Body of pancreas (tissue), 4 donors: ENCODE results near the gene GP1BB. TPM values are rescaled to one million over a fixed set of nuclear protein-coding genes. Genes with fewer than 3 reads are reported as not detected.

Experiments
- ATAC-seq: fragments of 150-250 bp; one replicate; pipeline ENCODE4 v1.9.1; 2016
- DNase-seq, 4 donors: peaks; one replicate each; pipeline ENCODE4 v3.0.0-alpha.2; 2019
- H3K27ac ChIP-seq, 4 donors: fragments of 200-600 bp; sonication (generic); 1 replicate in 3 of 4; 2 replicates in 1 of 4; pipeline versions ENCODE4 v1.5.1 to v1.6.1; 2016 to 2019; ENCODE audit warnings: mild to moderate bottlenecking in 1 of 4, mixed read lengths in 1 of 4, moderate library complexity in 1 of 4
- H3K27me3 ChIP-seq, 2 donors: fragments of 200-600 bp; sonication (generic); one replicate each; pipeline ENCODE4 v1.6.0; 2016; ENCODE audit warnings: mild to moderate bottlenecking in 1 of 2
- H3K36me3 ChIP-seq, 2 donors: fragments of 200-600 bp; sonication (generic); replicated peaks in 1 of 2; 2 replicates each; pipeline ENCODE4 v1.5.1; 2016; ENCODE audit warnings: low read depth in 2 of 2; ENCODE audit not compliant: insufficient read depth in 1 of 2
- H3K4me1 ChIP-seq: fragments of 200-600 bp; sonication (generic); one replicate; pipeline ENCODE4 v1.6.0; 2016
- H3K4me3 ChIP-seq, 2 donors: fragments of 200-600 bp; sonication (generic); 1 replicate in 1 of 2; 2 replicates in 1 of 2; pipeline ENCODE4 v1.5.1; 2016 to 2019
- H3K9me3 ChIP-seq, 3 donors: fragments of 200-600 bp; sonication (generic); 1 replicate in 2 of 3; 2 replicates in 1 of 3; pipeline ENCODE4 v1.5.1; 2016
- POLR2A ChIP-seq, 3 donors: fragments of 450-650 bp; IDR thresholded peaks; one replicate each; pipeline ENCODE4 v1.6.1; 2016; ENCODE audit warnings: antibody characterized with exemption in 3 of 3, mild to moderate bottlenecking in 2 of 3
- WGBS, 2 donors: methylation state at CpG; one replicate each; pipeline ENCODE4 v1.1.5; 2017; 5-methylcytosine and 5-hydroxymethylcytosine counted together
- intact Hi-C: fragments of 100-400 bp; cut with DNase I; formaldehyde crosslinking; loops from one replicate; pipeline ENCODE4 v1.15.1; 2023
- total RNA-seq, 2 donors: library from RNA; depleted of rRNA; stranded (reverse); fragments of >200 nt; gene quantifications; one replicate each; pipeline ENCODE4 v1.1.0, GENCODE V29; 2016
- TF ChIP-seq, protein P1 (sequence below), 7 experiments: fragments of 450-650 bp in 4 of 7; fragments of 200-600 bp in 3 of 7; sonication (generic) in 3 of 7; IDR thresholded peaks; one replicate each; pipeline ENCODE4 v1.5.1; 2016 to 2019; ENCODE audit warnings: antibody characterized with exemption in 7 of 7

GP1BB gene
- total RNA-seq, 2 donors from 2014 or later, result 6.2 to 29.7 TPM

DNA sequence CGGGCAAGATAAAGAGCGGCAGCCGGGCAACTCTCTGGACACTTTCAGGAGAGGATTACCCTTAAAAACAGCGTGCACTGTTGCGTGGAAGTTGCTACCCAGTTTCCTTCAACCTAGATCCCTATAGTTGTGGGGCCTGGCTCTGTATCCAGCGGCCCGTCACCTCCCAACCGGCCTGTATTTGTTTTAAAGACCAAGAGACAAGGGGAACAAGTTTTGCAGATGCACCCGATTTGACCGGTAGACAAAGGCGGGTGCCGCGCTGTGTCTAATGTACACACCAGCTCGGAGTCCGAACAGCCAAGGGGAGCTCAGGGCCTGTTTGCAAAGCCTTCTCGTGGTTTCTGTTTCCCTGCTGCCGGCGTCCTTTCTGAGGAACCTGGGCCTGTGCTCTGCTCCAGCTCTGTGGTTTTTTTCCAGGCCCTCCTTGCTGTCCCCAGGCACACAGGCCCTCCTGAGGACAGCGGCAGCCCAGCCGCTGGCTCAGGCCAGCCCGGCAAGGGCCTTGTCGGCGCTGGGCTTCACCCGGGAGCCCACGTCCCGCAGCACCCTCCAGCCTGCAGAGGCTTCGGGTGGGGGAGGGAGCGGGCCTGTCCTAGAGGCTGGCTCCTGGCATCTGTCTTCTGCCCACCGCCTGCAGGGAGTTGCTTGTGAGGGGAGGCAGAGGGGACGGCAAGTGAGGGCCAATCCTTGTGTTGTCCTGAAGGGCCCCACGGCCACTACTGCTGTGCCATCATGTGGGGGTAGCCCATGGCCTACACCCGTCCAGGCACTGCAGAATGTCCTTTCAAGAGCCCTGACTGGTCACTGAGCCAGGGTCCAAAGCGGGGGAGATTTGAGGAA, 38.6 kb downstream of the GP1BB start:
- peaks cover 24% of the 10 kb centered on the region for H3K4me1 ChIP-seq
- H3K27me3 ChIP-seq, result peaks cover 0 to 33% of the 10 kb centered on the region in 2 donors
- intact Hi-C loops, result no loop called here
- WGBS, 2 donors, result 83 to 88% methylated on average over 19 to 33 of the region's 33 CpGs
- no peak overlapping the region for H3K4me3 ChIP-seq
- ATAC-seq (no peak), DNase-seq (no peak)
- no peaks in the 10 kb centered on the region for H3K9me3 ChIP-seq
- no peak for TF ChIP-seq POLR2A (IDR thresholded peaks at IDR 0.05)
- TF ChIP-seq, protein P1, sequence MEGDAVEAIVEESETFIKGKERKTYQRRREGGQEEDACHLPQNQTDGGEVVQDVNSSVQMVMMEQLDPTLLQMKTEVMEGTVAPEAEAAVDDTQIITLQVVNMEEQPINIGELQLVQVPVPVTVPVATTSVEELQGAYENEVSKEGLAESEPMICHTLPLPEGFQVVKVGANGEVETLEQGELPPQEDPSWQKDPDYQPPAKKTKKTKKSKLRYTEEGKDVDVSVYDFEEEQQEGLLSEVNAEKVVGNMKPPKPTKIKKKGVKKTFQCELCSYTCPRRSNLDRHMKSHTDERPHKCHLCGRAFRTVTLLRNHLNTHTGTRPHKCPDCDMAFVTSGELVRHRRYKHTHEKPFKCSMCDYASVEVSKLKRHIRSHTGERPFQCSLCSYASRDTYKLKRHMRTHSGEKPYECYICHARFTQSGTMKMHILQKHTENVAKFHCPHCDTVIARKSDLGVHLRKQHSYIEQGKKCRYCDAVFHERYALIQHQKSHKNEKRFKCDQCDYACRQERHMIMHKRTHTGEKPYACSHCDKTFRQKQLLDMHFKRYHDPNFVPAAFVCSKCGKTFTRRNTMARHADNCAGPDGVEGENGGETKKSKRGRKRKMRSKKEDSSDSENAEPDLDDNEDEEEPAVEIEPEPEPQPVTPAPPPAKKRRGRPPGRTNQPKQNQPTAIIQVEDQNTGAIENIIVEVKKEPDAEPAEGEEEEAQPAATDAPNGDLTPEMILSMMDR (IDR thresholded peaks at IDR 0.05), result no peak
- no peak overlapping the region for H3K27ac ChIP-seq
- no peaks in the 10 kb centered on the region for H3K36me3 ChIP-seq

DNA sequence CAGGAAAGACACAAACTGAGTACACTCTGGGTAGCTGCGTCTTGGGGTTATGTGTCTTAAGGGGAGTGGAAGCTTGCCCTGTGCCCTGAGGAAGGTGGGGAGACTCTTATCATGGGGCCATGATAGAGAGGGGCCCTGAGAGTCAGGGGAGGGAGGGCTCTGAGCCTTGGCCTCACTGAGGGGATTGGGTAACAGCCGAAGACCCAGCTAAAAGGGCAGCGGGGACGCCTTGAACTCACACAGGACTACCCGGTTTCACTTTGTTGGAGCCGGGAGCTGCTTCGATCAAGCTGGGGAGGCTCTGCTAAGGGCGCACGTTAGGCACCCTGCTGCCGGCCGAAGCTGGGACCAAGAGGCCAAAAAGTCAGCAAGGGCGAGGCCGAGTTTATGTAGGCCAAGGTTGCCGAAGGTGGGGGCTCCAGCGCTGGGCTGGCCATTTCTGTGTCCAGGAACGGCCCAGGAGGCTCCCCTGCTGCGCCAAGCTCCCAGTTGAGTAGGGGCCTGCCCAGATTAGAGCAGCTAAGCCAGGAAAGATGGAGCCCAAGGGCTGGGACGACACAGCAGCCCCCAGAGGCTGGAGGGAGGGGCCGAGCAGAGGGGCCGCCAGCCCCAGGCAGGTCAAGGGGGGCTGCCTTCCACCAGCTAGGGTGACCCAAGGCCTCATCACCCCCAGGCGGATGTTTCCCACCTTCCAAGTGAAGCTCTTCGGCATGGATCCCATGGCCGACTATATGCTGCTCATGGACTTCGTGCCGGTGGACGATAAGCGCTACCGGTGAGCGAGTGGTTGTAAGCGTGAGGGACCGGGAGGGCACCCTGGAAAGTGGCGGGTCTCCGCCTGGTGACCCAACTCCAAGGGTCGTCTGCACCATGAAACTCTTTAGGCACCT, 39.5 kb downstream of the GP1BB start:
- DNase-seq, result no peak
- Histone ChIP-seq H3K4me1 (peaks cover 28% of the 10 kb centered on the region), H3K36me3 (no peaks in the 10 kb centered on the region), H3K27me3 (peaks cover 0 to 39% of the 10 kb centered on the region in 2 donors), H3K27ac (no peak overlapping the region), H3K9me3 (no peaks in the 10 kb centered on the region), H3K4me3 (no peak overlapping the region)
- intact Hi-C loops, result no loop called here
- 72 to 77% methylated on average over 27 to 34 of the region's 34 CpGs for WGBS, 2 donors
- no peak for ATAC-seq
- TF ChIP-seq, protein P1 (IDR thresholded peaks at IDR 0.05), result no peak
- no peak for TF ChIP-seq POLR2A (IDR thresholded peaks at IDR 0.05)

DNA sequence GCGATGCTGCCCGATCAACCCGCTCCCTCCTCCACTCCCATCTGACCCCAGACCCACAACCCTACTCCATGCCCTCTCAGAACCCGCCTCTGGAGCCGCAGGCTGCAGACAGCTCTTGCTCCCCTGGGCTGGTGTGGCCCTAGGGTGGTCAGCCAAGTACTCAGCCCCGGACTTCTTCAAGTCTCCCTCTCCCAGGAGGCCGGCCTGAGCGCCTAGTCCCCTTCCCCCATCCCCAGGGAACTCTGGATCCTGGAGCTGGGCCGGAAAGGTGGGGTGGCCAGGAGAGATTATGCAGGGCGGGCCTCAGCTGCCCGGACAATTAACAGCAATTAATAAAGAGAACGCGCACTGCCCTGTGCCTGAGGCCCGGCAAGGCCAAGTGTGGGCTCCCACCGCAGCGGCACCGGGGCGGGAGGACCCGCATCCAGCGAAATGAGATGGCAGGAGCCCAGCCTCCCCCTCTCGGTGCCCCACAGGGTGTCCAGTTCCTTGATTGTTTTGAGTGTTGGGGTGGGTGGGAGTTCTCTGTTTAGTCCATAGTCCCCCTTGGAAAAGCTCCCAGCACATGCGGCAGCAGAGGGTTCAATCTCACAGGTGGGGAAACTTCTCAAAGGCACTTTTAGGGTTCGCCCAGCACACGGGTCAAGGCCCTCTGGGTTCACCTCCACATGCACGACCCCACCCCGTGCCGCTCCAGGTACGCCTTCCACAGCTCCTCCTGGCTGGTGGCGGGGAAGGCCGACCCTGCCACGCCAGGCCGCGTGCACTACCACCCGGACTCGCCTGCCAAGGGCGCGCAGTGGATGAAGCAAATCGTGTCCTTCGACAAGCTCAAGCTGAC, 40.3 kb downstream of the GP1BB start:
- intact Hi-C loops, result no loop called here
- 43 to 48% methylated on average over 21 to 34 of the region's 39 CpGs for WGBS, 2 donors
- Histone ChIP-seq H3K4me1 (peaks cover 28% of the 10 kb centered on the region), H3K36me3 (no peaks in the 10 kb centered on the region), H3K27me3 (peaks cover 0 to 48% of the 10 kb centered on the region in 2 donors), H3K9me3 (no peaks in the 10 kb centered on the region), H3K4me3 (no peak overlapping the region), H3K27ac (no peak overlapping the region)
- DNase-seq, result no peak
- TF ChIP-seq POLR2A (IDR thresholded peaks at IDR 0.05), result no peak
- TF ChIP-seq, protein P1 (IDR thresholded peaks at IDR 0.05), result no peak
- no peak for ATAC-seq

DNA sequence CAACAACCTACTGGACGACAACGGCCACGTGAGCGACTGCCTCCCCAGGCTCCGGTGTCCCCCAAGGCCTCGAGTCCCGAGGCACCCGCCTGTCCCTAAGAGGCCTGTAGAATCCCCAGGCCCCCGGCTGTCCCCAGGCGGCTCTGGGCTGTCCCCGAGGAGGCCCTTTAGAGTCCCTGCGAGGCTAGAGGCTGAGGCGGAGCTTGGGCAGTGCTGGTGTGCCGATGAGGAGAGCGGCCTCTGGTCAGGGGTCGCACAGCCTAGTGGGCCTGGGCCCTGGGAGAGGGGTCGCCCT, 40.9 kb downstream of the GP1BB start:
- Histone ChIP-seq H3K4me1 (peaks cover 26% of the 10 kb centered on the region), H3K27ac (no peak overlapping the region), H3K4me3 (no peak overlapping the region), H3K9me3 (no peaks in the 10 kb centered on the region), H3K27me3 (peaks cover 0 to 48% of the 10 kb centered on the region in 2 donors), H3K36me3 (no peaks in the 10 kb centered on the region)
- TF ChIP-seq, protein P1 (IDR thresholded peaks at IDR 0.05), result no peak
- TF ChIP-seq POLR2A (IDR thresholded peaks at IDR 0.05), result no peak
- DNase-seq (no peak), ATAC-seq (no peak)
- intact Hi-C loops, result no loop called here
- 33 to 57% methylated on average over 3 to 17 of the region's 17 CpGs for WGBS, 2 donors
